Cortex of kidney (tissue), 1 donor: Measurements from ENCODE around the gene UPK3A.
"Not testable (repeated sequence)": the region's sequence is repeated elsewhere in the genome, so short reads cannot be mapped to it uniquely, and the experiment has no call there.

ENCODE experiments used
- DNase-seq: peaks from one replicate; lab custom pipeline; 2025; lab: John Stamatoyannopoulos, UW

UPK3A gene

GRCh38 chr22:45309422-45310227, 24.9 kb downstream of the UPK3A start, which contains the start of gene FAM118A:
TSS of gene FAM118A (plus strand) at chr22:45309934. CDS start at chr22:45322380, 12,446 bp downstream.
- DNase-seq: peak; percentile 69

GRCh38 chr22:45310331-45310976, 25.7 kb downstream of the UPK3A start:
- DNase-seq: no peak

DNA sequence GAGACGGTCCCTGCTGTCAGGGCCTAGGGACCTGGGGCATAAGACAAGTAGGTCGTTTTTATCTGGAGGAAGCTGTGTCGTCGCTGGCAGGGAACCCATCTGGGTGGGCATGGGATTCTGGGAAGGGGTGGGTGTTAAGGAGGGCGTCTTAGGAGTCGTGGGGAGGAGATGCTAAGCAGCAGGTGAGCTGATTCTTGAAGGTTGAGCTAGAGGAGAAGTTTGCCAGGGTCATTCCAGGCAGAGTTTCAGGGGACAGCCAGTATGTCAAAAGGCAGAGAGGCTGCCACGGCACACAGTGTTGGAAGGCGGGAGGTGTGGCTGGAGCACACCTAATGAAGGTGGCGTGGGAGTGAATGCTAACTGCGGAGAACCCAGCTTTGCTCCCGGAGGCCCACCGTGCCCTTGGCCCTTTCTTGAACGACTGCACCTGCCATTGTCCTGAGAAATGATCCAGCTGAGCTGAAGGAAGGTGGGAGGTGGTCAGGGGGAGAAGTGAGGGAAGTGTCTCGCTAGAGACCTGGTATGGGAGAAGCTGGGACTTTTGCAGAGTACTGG, 26.3 kb downstream of the UPK3A start:
- DNase-seq: no peak

DNA sequence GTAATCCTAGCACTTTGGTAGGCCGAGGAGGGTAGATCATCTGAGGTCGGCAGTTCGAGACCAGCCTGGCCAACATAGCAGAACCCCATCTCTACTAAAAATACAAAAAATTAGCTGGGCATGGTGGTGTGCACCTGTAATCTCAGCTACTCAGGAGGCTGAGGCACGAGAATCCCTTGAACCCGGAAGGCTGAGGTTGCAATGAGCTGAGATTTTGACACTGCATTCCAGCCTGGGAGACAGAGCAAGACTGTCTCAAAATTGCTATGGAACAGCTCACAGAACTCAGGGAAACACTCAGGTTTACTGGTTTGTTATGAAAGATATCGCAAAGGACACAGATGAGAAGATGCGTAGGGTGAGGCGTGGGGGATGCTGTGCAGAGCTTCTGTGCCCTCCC, 27.7 kb downstream of the UPK3A start:
- DNase-seq: no peak

- no peak for DNase-seq
Observed at GRCh38 chr22:45312856-45313255, 28.1 kb downstream of the UPK3A start.

- no peak for DNase-seq
Observed at GRCh38 chr22:45314054-45314721, 29.4 kb downstream of the UPK3A start.

- no peak for DNase-seq
Observed at GRCh38 chr22:45314786-45315185, 30.0 kb downstream of the UPK3A start.

DNA sequence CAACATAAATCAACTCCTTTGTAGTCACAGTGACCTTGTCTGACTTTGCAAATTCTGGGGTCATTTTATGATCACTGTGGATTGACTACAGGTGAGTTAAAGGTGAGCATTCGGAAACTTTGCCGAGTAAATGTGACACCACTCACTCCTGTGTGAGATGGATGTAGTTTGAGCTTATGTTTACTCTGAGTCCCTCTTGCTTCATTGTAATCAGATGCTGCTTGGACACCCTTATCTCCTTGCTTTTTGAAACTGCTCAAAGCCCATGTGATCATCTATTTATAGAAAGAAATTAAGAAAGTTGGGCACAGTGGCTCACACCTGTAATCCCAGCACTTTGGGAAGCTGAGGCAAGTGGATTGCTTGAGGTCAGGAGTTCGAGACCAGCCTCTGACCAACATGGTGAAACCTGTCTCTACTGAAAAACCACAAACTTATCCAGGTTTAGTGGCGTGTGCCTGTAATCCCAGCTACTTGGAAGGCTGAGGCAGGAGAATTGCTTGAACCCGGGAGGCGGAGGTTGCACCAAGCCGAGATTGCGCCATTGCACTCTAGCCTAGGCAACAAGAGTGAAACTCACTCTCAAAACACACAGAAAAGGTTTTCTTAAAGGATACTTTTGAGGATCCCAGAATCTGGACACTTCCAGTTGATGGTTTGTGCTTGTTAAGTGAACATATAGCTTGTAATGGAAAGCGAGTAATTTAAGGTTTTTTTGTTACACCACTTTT, 32.2 kb downstream of the UPK3A start:
- no peak for DNase-seq

DNA sequence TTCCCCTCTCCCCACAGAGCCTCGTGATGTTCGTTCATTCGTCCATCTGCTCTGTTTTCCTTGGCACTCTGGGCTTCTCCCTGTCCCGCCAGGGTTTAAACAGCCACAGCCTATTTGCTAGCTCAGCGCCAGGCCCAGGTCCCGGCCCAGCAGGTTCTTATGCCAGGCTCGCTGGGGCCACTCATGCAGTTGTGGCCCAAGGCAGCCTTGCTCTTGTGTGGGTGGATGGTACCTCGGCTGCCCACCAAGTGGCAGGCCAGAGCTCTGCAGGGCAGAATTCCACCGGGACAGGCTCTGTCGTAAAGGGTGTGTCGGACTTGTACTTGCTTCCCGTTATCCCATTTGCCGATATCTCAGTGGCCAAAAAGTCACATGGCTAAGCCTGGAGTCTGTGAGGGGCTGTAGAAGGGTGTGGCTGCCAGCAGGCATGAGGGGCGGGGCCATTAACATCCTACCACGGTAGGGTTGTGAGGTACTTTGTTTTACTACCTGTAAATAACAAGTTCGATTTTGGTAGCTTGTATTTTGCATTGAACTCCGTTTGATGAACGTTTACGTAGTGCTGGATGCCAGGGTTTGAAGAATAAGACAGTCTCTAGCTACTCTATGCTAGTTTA, 32.9 kb downstream of the UPK3A start:
- no peak for DNase-seq

DNA sequence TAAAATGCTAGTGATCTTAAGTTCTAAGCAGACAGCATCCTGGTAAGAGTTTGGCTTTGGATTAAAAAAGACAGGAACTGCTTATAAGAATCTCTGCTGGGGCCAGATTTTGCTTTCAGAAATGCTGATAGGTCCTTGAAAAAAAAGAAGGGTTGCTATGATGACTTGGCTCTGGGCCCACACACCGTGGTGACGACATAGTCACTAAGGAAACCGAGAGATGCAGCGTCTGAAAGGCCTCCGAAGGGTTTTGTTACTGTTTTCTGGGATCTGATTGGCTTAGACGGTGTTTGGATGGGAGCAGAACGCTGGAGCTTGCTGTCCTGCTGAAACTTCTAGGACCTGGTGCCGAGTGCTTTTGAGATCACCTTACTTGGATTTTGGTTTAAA, 33.4 kb downstream of the UPK3A start:
- DNase-seq: no peak

- DNase-seq: no peak
Observed at GRCh38 chr22:45318558-45319323, 34.0 kb downstream of the UPK3A start.

- no peak for DNase-seq
Observed at GRCh38 chr22:45319324-45319685, 34.6 kb downstream of the UPK3A start.

- DNase-seq: no peak
Observed at GRCh38 chr22:45320357-45320976, 35.7 kb downstream of the UPK3A start.

- no peak for DNase-seq
Observed at GRCh38 chr22:45321827-45322226, 37.1 kb downstream of the UPK3A start.

DNA sequence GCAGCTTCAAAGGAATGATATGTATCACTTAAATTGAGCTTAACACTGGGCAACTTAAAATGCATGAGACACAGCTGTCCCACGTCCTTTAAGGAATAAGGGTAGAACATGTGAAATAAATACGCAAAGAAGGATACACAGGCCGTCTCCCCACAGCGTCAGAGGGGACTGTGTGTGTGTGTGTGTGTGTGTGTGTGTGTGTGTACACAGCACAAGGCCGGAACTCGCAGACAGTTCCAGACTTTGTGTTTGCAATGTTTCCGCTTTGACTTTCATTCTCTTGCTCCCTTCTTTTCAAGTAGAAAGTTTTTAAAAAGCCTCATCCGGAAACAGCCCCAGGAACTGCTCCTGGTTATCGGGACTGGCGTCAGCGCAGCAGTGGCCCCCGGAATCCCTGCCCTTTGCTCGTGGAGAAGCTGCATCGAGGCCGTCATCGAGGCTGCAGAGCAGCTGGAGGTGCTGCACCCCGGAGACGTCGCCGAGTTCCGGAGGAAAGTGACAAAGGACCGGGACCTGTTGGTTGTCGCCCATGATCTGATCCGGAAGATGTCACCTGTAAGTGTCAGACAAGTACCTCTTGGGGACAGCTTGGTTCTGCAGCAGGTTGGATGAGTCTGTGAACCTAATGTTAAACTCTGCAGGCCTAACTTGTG, 38.2 kb downstream of the UPK3A start:
- no peak for DNase-seq

GRCh38 chr22:45323695-45324094, 38.9 kb downstream of the UPK3A start:
- DNase-seq: no peak

DNA sequence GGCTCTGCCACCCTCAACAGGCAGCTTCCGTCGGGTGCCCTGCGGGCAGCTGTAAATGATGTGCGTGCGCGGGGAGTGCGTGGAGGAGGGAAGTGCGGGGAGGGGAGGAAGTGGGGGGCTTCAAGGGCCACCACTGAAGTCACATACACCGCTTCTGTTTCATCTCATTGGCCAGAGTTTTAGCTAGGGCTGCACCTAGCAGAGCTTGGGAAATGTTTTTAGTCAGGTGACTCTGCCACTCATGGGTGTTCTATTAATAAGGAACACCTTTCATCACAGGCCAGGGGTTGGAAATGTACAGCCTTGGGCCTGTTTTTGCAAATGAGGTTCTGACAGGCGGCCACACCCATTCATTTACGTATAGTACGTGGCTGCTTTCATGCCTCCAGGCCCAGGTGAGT, 39.6 kb downstream of the UPK3A start:
- DNase-seq: no peak

- not testable (repeated sequence) for DNase-seq
Observed at GRCh38 chr22:45328261-45328660, 43.5 kb downstream of the UPK3A start.

- no peak for DNase-seq
Observed at GRCh38 chr22:45328822-45329529, 44.2 kb downstream of the UPK3A start.
